ENCODE results near the gene PKP4.

DNA sequence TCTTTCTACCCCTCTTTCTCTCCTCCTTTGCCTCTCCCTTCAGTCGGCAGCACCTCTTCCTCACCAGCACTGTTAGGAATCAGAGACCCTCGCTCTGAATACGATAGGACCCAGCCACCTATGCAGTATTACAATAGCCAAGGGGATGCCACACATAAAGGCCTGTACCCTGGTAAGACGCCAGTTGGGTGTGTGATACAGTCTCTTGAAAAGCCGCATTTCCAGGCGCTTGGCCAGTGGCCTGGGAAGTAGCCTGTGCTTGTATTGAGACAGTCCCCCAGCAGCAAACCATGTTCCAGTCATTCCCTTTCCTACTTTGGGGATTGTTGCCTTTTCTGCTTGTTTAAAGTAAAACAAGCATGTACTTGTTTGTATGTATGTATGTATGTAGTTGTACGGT, 219.9 kb downstream of the PKP4 start:
- TF ChIP-seq, protein P1, sequence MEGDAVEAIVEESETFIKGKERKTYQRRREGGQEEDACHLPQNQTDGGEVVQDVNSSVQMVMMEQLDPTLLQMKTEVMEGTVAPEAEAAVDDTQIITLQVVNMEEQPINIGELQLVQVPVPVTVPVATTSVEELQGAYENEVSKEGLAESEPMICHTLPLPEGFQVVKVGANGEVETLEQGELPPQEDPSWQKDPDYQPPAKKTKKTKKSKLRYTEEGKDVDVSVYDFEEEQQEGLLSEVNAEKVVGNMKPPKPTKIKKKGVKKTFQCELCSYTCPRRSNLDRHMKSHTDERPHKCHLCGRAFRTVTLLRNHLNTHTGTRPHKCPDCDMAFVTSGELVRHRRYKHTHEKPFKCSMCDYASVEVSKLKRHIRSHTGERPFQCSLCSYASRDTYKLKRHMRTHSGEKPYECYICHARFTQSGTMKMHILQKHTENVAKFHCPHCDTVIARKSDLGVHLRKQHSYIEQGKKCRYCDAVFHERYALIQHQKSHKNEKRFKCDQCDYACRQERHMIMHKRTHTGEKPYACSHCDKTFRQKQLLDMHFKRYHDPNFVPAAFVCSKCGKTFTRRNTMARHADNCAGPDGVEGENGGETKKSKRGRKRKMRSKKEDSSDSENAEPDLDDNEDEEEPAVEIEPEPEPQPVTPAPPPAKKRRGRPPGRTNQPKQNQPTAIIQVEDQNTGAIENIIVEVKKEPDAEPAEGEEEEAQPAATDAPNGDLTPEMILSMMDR (IDR thresholded peaks at IDR 0.05; ENCODE audit: poor library complexity, severe bottlenecking): no peak
- TF ChIP-seq, protein P2, sequence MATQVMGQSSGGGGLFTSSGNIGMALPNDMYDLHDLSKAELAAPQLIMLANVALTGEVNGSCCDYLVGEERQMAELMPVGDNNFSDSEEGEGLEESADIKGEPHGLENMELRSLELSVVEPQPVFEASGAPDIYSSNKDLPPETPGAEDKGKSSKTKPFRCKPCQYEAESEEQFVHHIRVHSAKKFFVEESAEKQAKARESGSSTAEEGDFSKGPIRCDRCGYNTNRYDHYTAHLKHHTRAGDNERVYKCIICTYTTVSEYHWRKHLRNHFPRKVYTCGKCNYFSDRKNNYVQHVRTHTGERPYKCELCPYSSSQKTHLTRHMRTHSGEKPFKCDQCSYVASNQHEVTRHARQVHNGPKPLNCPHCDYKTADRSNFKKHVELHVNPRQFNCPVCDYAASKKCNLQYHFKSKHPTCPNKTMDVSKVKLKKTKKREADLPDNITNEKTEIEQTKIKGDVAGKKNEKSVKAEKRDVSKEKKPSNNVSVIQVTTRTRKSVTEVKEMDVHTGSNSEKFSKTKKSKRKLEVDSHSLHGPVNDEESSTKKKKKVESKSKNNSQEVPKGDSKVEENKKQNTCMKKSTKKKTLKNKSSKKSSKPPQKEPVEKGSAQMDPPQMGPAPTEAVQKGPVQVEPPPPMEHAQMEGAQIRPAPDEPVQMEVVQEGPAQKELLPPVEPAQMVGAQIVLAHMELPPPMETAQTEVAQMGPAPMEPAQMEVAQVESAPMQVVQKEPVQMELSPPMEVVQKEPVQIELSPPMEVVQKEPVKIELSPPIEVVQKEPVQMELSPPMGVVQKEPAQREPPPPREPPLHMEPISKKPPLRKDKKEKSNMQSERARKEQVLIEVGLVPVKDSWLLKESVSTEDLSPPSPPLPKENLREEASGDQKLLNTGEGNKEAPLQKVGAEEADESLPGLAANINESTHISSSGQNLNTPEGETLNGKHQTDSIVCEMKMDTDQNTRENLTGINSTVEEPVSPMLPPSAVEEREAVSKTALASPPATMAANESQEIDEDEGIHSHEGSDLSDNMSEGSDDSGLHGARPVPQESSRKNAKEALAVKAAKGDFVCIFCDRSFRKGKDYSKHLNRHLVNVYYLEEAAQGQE (IDR thresholded peaks at IDR 0.05; ENCODE audit: borderline replicate concordance): no peak
- TF ChIP-seq MXI1 (conservative IDR thresholded peaks at IDR 0.05; ENCODE audit: poor library complexity, severe bottlenecking) (no peak), EZH2 (IDR thresholded peaks at IDR 0.05; ENCODE audit: borderline replicate concordance, insufficient read depth, low read length, poor library complexity, severe bottlenecking) (no peak), POLR2AphosphoS5 (IDR thresholded peaks at IDR 0.05) (no peak)
